CD4-positive, alpha-beta T cell (primary cell): ENCODE data around the gene ELOVL5. TPM values are rescaled to one million over a fixed set of nuclear protein-coding genes. Genes with fewer than 3 reads are reported as not detected.
A peak's percentile ranks its signal among the peaks of the same experiment; 100 is the strongest.

Experiments used
- ATAC-seq: fragments of 200-7000 bp; cut with Tn5 transposase; one replicate; pipeline ENCODE4 v1.10.0; 2022; ENCODE audit warnings: mild to moderate bottlenecking; ENCODE audit not compliant: poor library complexity
- CTCF ChIA-PET: fragments of 350-600 bp; sonication (Branson Sonifier 250); formaldehyde crosslinking; loops from one replicate; lab custom pipeline; 2021; ENCODE audit warnings: antibody characterized with exemption, inconsistent platforms; lab: Charles Lee
- POLR2A ChIA-PET: fragments of 350-600 bp; sonication (Branson Sonifier 250); formaldehyde crosslinking; loops from one replicate; lab custom pipeline; 2021; ENCODE audit warnings: antibody characterized with exemption, inconsistent platforms; lab: Charles Lee
- DNase-seq, 14 experiments: peaks; one replicate each; pipeline ENCODE4 v3.0.0-alpha.2; 2013 to 2020; ENCODE audit warnings: mixed read lengths in 2 of 14
- H3K27ac ChIP-seq, 2 donors: one replicate each; pipeline versions ENCODE4 v1.5.1 to v1.7.0; 2013; ENCODE audit warnings: low read length in 2 of 2, low read depth in 1 of 2, mild to moderate bottlenecking in 1 of 2
- H3K27me3 ChIP-seq, 2 experiments: 1 replicate in 1 of 2; 2 replicates in 1 of 2; pipeline versions ENCODE4 v1.6.1 to v1.7.0; 2013; ENCODE audit warnings: low read length in 2 of 2, control low read depth in 1 of 2, mild to moderate bottlenecking in 1 of 2, moderate library complexity in 1 of 2; ENCODE audit not compliant: insufficient read depth in 2 of 2, control insufficient read depth in 1 of 2
- H3K36me3 ChIP-seq: one replicate; pipeline ENCODE4 v1.6.1; 2013; ENCODE audit warnings: low read length, control low read depth; ENCODE audit not compliant: insufficient read depth
- H3K4me1 ChIP-seq: one replicate; pipeline ENCODE4 v1.6.1; 2013; ENCODE audit warnings: low read length, control low read depth; ENCODE audit not compliant: insufficient read depth
- H3K4me3 ChIP-seq: one replicate; pipeline ENCODE4 v1.5.1; 2013; ENCODE audit warnings: mild to moderate bottlenecking, low read length, moderate library complexity
- H3K9me3 ChIP-seq, 2 experiments: 1 replicate in 1 of 2; 2 replicates in 1 of 2; pipeline versions ENCODE4 v1.6.1 to v1.7.0; 2013; ENCODE audit warnings: low read length in 2 of 2, mild to moderate bottlenecking in 2 of 2, control low read depth in 1 of 2, moderate library complexity in 1 of 2; ENCODE audit not compliant: control insufficient read depth in 1 of 2, insufficient read depth in 1 of 2
- H3K27ac Mint-ChIP-seq: one replicate; pipeline ENCODE4 v1.8.0; 2020; ENCODE audit warnings: mixed read lengths
- H3K27me3 Mint-ChIP-seq: one replicate; pipeline ENCODE4 v1.8.0; 2021; ENCODE audit warnings: mixed read lengths
- H3K36me3 Mint-ChIP-seq: one replicate; pipeline ENCODE4 v1.8.0; 2021; ENCODE audit warnings: low read depth, mixed read lengths
- H3K4me1 Mint-ChIP-seq: one replicate; pipeline ENCODE4 v1.8.0; 2021; ENCODE audit warnings: low read depth, mixed read lengths
- H3K4me3 Mint-ChIP-seq: one replicate; pipeline ENCODE4 v1.8.0; 2020; ENCODE audit warnings: mild to moderate bottlenecking, mixed read lengths
- H3K9me3 Mint-ChIP-seq: one replicate; pipeline ENCODE4 v1.8.0; 2020; ENCODE audit warnings: mixed read lengths
- CTCF ChIP-seq: fragments of 200-600 bp; IDR thresholded peaks from one replicate; pipeline ENCODE4 v1.8.0; 2022; ENCODE audit warnings: antibody characterized with exemption, mild to moderate bottlenecking
- intact Hi-C, 2 experiments: fragments of 100-400 bp; cut with DNase I in 1 of 2; cut with micrococcal nuclease in 1 of 2; formaldehyde crosslinking; loops; one replicate each; pipeline versions ENCODE4 v1.15.1 to v1.9.0; 2023 to 2025; cut with DNase I, micrococcal nuclease
- total RNA-seq, 174 experiments: library from RNA in 2 of 174; stranded (reverse) in 2 of 174; gene quantifications; one replicate each; pipeline ENCODE4 v1.2.3 and lab custom pipeline; 2021 to 2026

ELOVL5 gene
- total RNA-seq, 2 experiments from 2014 or later = 78.0 to 86.8 TPM

GRCh38 chr6:53295176-53295575 lies 53.6 kb downstream of the ELOVL5 start:
- Mint-ChIP-seq H3K27me3 (no peaks in the 10 kb centered on the region), H3K27ac (peak overlapping the region; percentile 73), H3K9me3 (no peaks in the 10 kb centered on the region), H3K4me1 (peaks cover 91% of the 10 kb centered on the region), H3K36me3 (peaks cover 22% of the 10 kb centered on the region), H3K4me3 (no peak overlapping the region)
- H3K4me1 ChIP-seq = peaks cover 51% of the 10 kb centered on the region
- H3K9me3 ChIP-seq = no peaks in the 10 kb centered on the region
- no peaks in the 10 kb centered on the region for H3K27me3 ChIP-seq
- peaks cover 20% of the 10 kb centered on the region for H3K36me3 ChIP-seq
- ATAC-seq = no peak
- ChIA-PET POLR2A (interaction anchor here (2.7 to 7.7 kb wide), 2 partner anchors 8 to 51 kb away, joined by 11 to 87 read pairs; partner anchors contain the start of gene ELOVL5), CTCF (interaction anchor here (1.8 kb wide), 1 partner anchor 8 kb away, joined by 4 read pairs; no protein-coding TSS in a partner anchor)
- intact Hi-C loops = loop anchor here in 1 of 2 experiments (10.0 kb wide), 1 partner anchor 250 kb away; the partner anchor contains the start of gene GCLC
- TF ChIP-seq CTCF = no peak
- no peak overlapping the region for H3K4me3 ChIP-seq
- no peak for DNase-seq
- H3K27ac ChIP-seq = no peak overlapping the region

GRCh38 chr6:53294611-53295010 lies 54.1 kb downstream of the ELOVL5 start:
- no peak for ATAC-seq
- no peak for DNase-seq
- Mint-ChIP-seq H3K4me3 (no peak overlapping the region), H3K36me3 (peaks cover 26% of the 10 kb centered on the region), H3K27ac (peak overlapping the region; percentile 73), H3K9me3 (no peaks in the 10 kb centered on the region), H3K27me3 (no peaks in the 10 kb centered on the region), H3K4me1 (peaks cover 91% of the 10 kb centered on the region)
- no peak overlapping the region for H3K4me3 ChIP-seq
- POLR2A ChIA-PET = interaction anchor here (2.7 to 7.7 kb wide), 2 partner anchors 8 to 52 kb away, joined by 11 to 87 read pairs; partner anchors contain the start of gene ELOVL5
- peak overlapping the region in 1 of 2 donors; percentile 23 for H3K27ac ChIP-seq
- no peaks in the 10 kb centered on the region for H3K9me3 ChIP-seq
- TF ChIP-seq CTCF = no peak
- CTCF ChIA-PET = interaction anchor here (0.7 to 1.8 kb wide), 4 partner anchors 9 to 116 kb away, joined by 3 to 4 read pairs (median 4); no protein-coding TSS in a partner anchor
- H3K36me3 ChIP-seq = peaks cover 24% of the 10 kb centered on the region
- no peaks in the 10 kb centered on the region for H3K27me3 ChIP-seq
- H3K4me1 ChIP-seq = peaks cover 52% of the 10 kb centered on the region
- intact Hi-C loops = loop anchor here (5.0 to 10.0 kb wide), 5 partner anchors 118 to 250 kb away; partner anchors contain the start of gene GCLC (in 1 of the 2)

GRCh38 chr6:53294095-53294494 lies 54.7 kb downstream of the ELOVL5 start:
- POLR2A ChIA-PET = interaction anchor here (2.7 to 7.7 kb wide), 2 partner anchors 9 to 52 kb away, joined by 11 to 87 read pairs; partner anchors contain the start of gene ELOVL5
- H3K36me3 Mint-ChIP-seq = peaks cover 30% of the 10 kb centered on the region
- H3K4me3 ChIP-seq = no peak overlapping the region
- H3K27ac Mint-ChIP-seq = peak overlapping the region; percentile 73
- H3K27me3 Mint-ChIP-seq = no peaks in the 10 kb centered on the region
- ATAC-seq = no peak
- intact Hi-C loops = loop anchor here (5.0 to 10.0 kb wide), 5 partner anchors 118 to 251 kb away; partner anchors contain the start of gene GCLC (in 1 of the 2)
- DNase-seq = peak in 3 of 14 experiments; percentile 22 to 46 (median 40)
- no peaks in the 10 kb centered on the region for H3K9me3 Mint-ChIP-seq
- CTCF ChIA-PET = interaction anchor here (0.7 to 1.8 kb wide), 4 partner anchors 9 to 116 kb away, joined by 3 to 4 read pairs (median 4); no protein-coding TSS in a partner anchor
- H3K27ac ChIP-seq = peak overlapping the region in 1 of 2 donors; percentile 23
- H3K27me3 ChIP-seq = no peaks in the 10 kb centered on the region
- H3K4me1 Mint-ChIP-seq = peaks cover 89% of the 10 kb centered on the region
- peaks cover 53% of the 10 kb centered on the region for H3K4me1 ChIP-seq
- peaks cover 26% of the 10 kb centered on the region for H3K36me3 ChIP-seq
- H3K9me3 ChIP-seq = no peaks in the 10 kb centered on the region
- TF ChIP-seq CTCF = peak; percentile 33
- no peak overlapping the region for H3K4me3 Mint-ChIP-seq
